ENCODE results near the gene WDR18. TPM values are rescaled to one million over a fixed set of nuclear protein-coding genes. Genes with fewer than 3 reads are reported as not detected.
A peak's percentile ranks its signal among the peaks of the same experiment; 100 is the strongest.

WDR18 gene
- total and polyA plus RNA-seq, 2 of the 4 experiments (the other 2 are of a cell fraction), result 37.1 to 56.9 TPM

- TF ChIP-seq MAZ (IDR thresholded peaks at IDR 0.05; ENCODE audit: borderline replicate concordance, low read depth, low read length), result no peak
These were observed 36.2 kb upstream of the WDR18 start (continued) for GRCh38 chr19:947707-948539.

GRCh38 chr19:948842-949496, 35.2 kb upstream of the WDR18 start:
- DNase-seq, result no peak
- H2AK5ac ChIP-seq (ENCODE audit: low read depth, low read length), result no peak overlapping the region
- no peak for ATAC-seq (ENCODE audit: low read depth)
- intact Hi-C loops (cut with micrococcal nuclease) (no loop called here), dilution Hi-C loops (cut with HindIII; ENCODE audit: low sequenced_read_pairs, unreplicated experiment) (no loop called here), in situ Hi-C loops (cut with MboI; ENCODE audit: low sequenced_read_pairs) (no loop called here)
- no peak overlapping the region for H3K56ac ChIP-seq (ENCODE audit: extremely low read depth, insufficient read depth, low read length)
- H4K91ac ChIP-seq (ENCODE audit: insufficient read depth, low read depth, low read length), result no peak overlapping the region
- H4K20me1 ChIP-seq (ENCODE audit: insufficient read depth, low read length), result peaks cover 54% of the 10 kb centered on the region
- no peak overlapping the region for H4K8ac ChIP-seq (ENCODE audit: low read depth in 2 of 2, low read length in 2 of 2)
- no peak overlapping the region for H2BK5ac ChIP-seq (ENCODE audit: low read depth, low read length, poor library complexity, severe bottlenecking)
- WGBS, 2 experiments (ENCODE audit: extremely low coverage in 2 of 2, insufficient read length in 1 of 2), result 97% methylated on average over 6 of the region's 25 CpGs; no CpG with 5 or more reads in 1 of the 2 experiments
- no peak overlapping the region for H3K4ac ChIP-seq (ENCODE audit: low read depth, low read length)
- no peak overlapping the region for H3K23ac ChIP-seq (ENCODE audit: low read depth, low read length)
- ChIA-PET POLR2A (ENCODE audit: unreplicated experiment) (no interaction called here), CTCF (no interaction called here)
- H3K9ac ChIP-seq (ENCODE audit: low read depth, low read length), result no peak overlapping the region
- H3K79me1 ChIP-seq (ENCODE audit: low read depth in 1 of 2, low read length in 2 of 2), result peaks cover 16 to 73% of the 10 kb centered on the region in 2 experiments
- peaks cover 22% of the 10 kb centered on the region for H3K4me1 ChIP-seq (ENCODE audit: control insufficient read depth, insufficient read depth, low read length)
- no peak overlapping the region for H3K4me2 ChIP-seq (ENCODE audit: low read depth, low read length)
- no TSS peak for BruUV-seq (replicated peaks)
- H2AK9ac ChIP-seq (replicated peaks; ENCODE audit: low read depth, low read length, poor library complexity), result no peak overlapping the region
- H3K27me3 ChIP-seq (ENCODE audit: control insufficient read depth, insufficient read depth, low read length), result no peaks in the 10 kb centered on the region
- TF ChIP-seq FOS (IDR thresholded peaks at IDR 0.05; ENCODE audit: low read depth, low read length) (no peak), NFE2L2 (IDR thresholded peaks at IDR 0.05; ENCODE audit: low read depth, low read length) (0 out of 2 replicates have a peak, but pooled peaks have one; percentile 7), BHLHE40 (IDR thresholded peaks at IDR 0.05; ENCODE audit: low read depth, low read length) (no peak), RFX5 (IDR thresholded peaks at IDR 0.05; ENCODE audit: low read depth, low read length) (no peak)
- H2AFZ ChIP-seq (replicated peaks; ENCODE audit: low read length, poor library complexity), result no peak overlapping the region
- no peak overlapping the region for H3K18ac ChIP-seq (ENCODE audit: low read depth, low read length)
- peaks cover 19% of the 10 kb centered on the region; the same call in 1 of the 2 replicates for H3K36me3 ChIP-seq (ENCODE audit: control insufficient read depth, insufficient read depth, low read length)
- no peaks in the 10 kb centered on the region for H3K9me3 ChIP-seq (ENCODE audit: control insufficient read depth, insufficient read depth, low read length)
- no peak overlapping the region for H3K27ac ChIP-seq (ENCODE audit: insufficient read depth, low read length)
- no peak overlapping the region for H2BK120ac ChIP-seq (ENCODE audit: low read depth, low read length)
- H3K4me3 ChIP-seq (ENCODE audit: insufficient read depth, low read depth, low read length), result no peak overlapping the region
- H2BK15ac ChIP-seq (ENCODE audit: low read depth, low read length), result no peak overlapping the region
- H4K5ac ChIP-seq (ENCODE audit: low read depth, low read length), result no peak overlapping the region
- peaks cover 4% of the 10 kb centered on the region; the same call in 1 of the 2 replicates for H3K9me1 ChIP-seq (ENCODE audit: insufficient read depth, low read length)
- no peak overlapping the region for H3K14ac ChIP-seq (replicated peaks; ENCODE audit: low read depth, low read length)
- H2BK20ac ChIP-seq (ENCODE audit: low read depth, low read length), result no peak overlapping the region
